Aorta (tissue), 5 donors: ENCODE measurements around the gene SCFD2. TPM values are rescaled to one million over a fixed set of nuclear protein-coding genes. Genes with fewer than 3 reads are reported as not detected.

Experiments used
- ATAC-seq: fragments of 200-7000 bp; cut with Tn5 transposase; one replicate; pipeline ENCODE4 v1.9.1; 2022; ENCODE audit warnings: moderate library complexity; ENCODE audit not compliant: low FRiP score
- DNase-seq, 2 donors: peaks; one replicate each; pipeline ENCODE4 v3.0.0-alpha.2; 2020
- H3K27ac ChIP-seq, 2 donors: one replicate each; pipeline ENCODE4 v1.5.1; 2013; ENCODE audit warnings: low read length in 2 of 2, mild to moderate bottlenecking in 2 of 2, moderate library complexity in 2 of 2, control low read depth in 1 of 2, inconsistent platforms in 1 of 2, low read depth in 1 of 2
- H3K27me3 ChIP-seq, 2 donors: one replicate each; pipeline ENCODE4 v1.6.1; 2013; ENCODE audit warnings: control low read depth in 1 of 2, low read length in 1 of 2, mild to moderate bottlenecking in 1 of 2, moderate library complexity in 1 of 2; ENCODE audit not compliant: insufficient read depth in 2 of 2, control insufficient read depth in 1 of 2
- H3K36me3 ChIP-seq, 2 donors: one replicate each; pipeline ENCODE4 v1.6.1; 2013; ENCODE audit warnings: control low read depth in 1 of 2, low read length in 1 of 2, mild to moderate bottlenecking in 1 of 2; ENCODE audit not compliant: insufficient read depth in 2 of 2, control insufficient read depth in 1 of 2
- H3K4me1 ChIP-seq, 2 donors: one replicate each; pipeline ENCODE4 v1.6.1; 2013; ENCODE audit warnings: low read length in 2 of 2, control low read depth in 1 of 2, mild to moderate bottlenecking in 1 of 2, moderate library complexity in 1 of 2; ENCODE audit not compliant: insufficient read depth in 2 of 2, control insufficient read depth in 1 of 2
- H3K4me3 ChIP-seq, 2 donors: one replicate each; pipeline ENCODE4 v1.5.1; 2013; ENCODE audit warnings: low read length in 2 of 2, control low read depth in 1 of 2, mild to moderate bottlenecking in 1 of 2
- H3K9me3 ChIP-seq: one replicate; pipeline ENCODE4 v1.6.1; 2013; ENCODE audit warnings: mild to moderate bottlenecking, low read length; ENCODE audit not compliant: control insufficient read depth
- WGBS, 2 donors: extraction: QIAGEN DNeasy Blood & Tissue Kit; methylation state at CpG; one replicate each; pipeline ENCODE4 v1.1.7; 2013; 5-methylcytosine and 5-hydroxymethylcytosine counted together
- intact Hi-C, 2 donors: fragments of 100-400 bp; cut with DNase I; formaldehyde crosslinking; loops; one replicate each; pipeline versions ENCODE4 v1.14.2 to v1.15.0; 2022
- polyA plus RNA-seq, 2 donors: library from polyadenylated mRNA; stranded (reverse); fragments of 200-250 nt; gene quantifications; one replicate each; pipeline ENCODE4 v1.2.3, GENCODE V29; 2013
- total RNA-seq, 2 donors: library from RNA; stranded (reverse); fragmentation: NEBNext Ultra II Directional; extraction: Animal tissue kit (Norgen Biotek cat#: 25700); gene quantifications; one replicate each; pipeline ENCODE4 v1.2.1, GENCODE V29; 2021
- donor health status: healthy with polysubstance abuse.
- donor health status: Bipolar disorder and iron deficiency.
- donor health status: DM: no; HTN: no; CAD: no.
- donor health status: DM: no; HTN: no; CAD: no.
- donor health status: DM: yes; HTN: yes; CAD: no.

Gene SCFD2
- total and polyA plus RNA-seq, 4 donors, result 3.5 to 19.2 (median 10.3) TPM

- H3K4me3 ChIP-seq, result no peak overlapping the region
- H3K27me3 ChIP-seq, result no peaks in the 10 kb centered on the region
- no peaks in the 10 kb centered on the region for H3K9me3 ChIP-seq
- intact Hi-C loops, result no loop called here
- H3K4me1 ChIP-seq, result no peaks in the 10 kb centered on the region
- DNase-seq (no peak), ATAC-seq (no peak)
- H3K36me3 ChIP-seq, result no peaks in the 10 kb centered on the region
- H3K27ac ChIP-seq, result no peak overlapping the region
- WGBS, 2 donors, result 64 to 71% methylated on average over 1 of the region's 1 CpG
These were observed 386.8 kb downstream of the SCFD2 start for GRCh38 chr4:52979020-52979419.

- Histone ChIP-seq H3K27me3 (no peaks in the 10 kb centered on the region), H3K27ac (no peak overlapping the region), H3K9me3 (no peaks in the 10 kb centered on the region), H3K4me3 (no peak overlapping the region), H3K4me1 (no peaks in the 10 kb centered on the region), H3K36me3 (no peaks in the 10 kb centered on the region)
- ATAC-seq, result no peak
- intact Hi-C loops, result no loop called here
- 71 to 79% methylated on average over 1 of the region's 1 CpG for WGBS, 2 donors
- no peak for DNase-seq
These were observed 388.6 kb downstream of the SCFD2 start for GRCh38 chr4:52977252-52977651.

- 86 to 90% methylated on average over 4 of the region's 4 CpGs for WGBS, 2 donors
- no peaks in the 10 kb centered on the region for H3K27me3 ChIP-seq
- ATAC-seq, result no peak
- H3K9me3 ChIP-seq, result no peaks in the 10 kb centered on the region
- no peaks in the 10 kb centered on the region for H3K36me3 ChIP-seq
- DNase-seq, result no peak
- no peak overlapping the region for H3K4me3 ChIP-seq
- intact Hi-C loops, result no loop called here
- H3K27ac ChIP-seq, result no peak overlapping the region
- H3K4me1 ChIP-seq, result no peaks in the 10 kb centered on the region
These were observed 389.2 kb downstream of the SCFD2 start for GRCh38 chr4:52976523-52977230.

- peaks cover 5% of the 10 kb centered on the region for H3K9me3 ChIP-seq
- H3K4me3 ChIP-seq, result no peak overlapping the region
- intact Hi-C loops, result no loop called here
- no peaks in the 10 kb centered on the region for H3K36me3 ChIP-seq
- no peak overlapping the region for H3K27ac ChIP-seq
- WGBS, 2 donors, result 93 to 96% methylated on average over 3 of the region's 3 CpGs
- no peak for ATAC-seq
- no peaks in the 10 kb centered on the region for H3K4me1 ChIP-seq
- no peak for DNase-seq
- H3K27me3 ChIP-seq, result no peaks in the 10 kb centered on the region
These were observed 397.2 kb downstream of the SCFD2 start for GRCh38 chr4:52968691-52969090.

- WGBS, 2 donors, result 86 to 98% methylated on average over 5 of the region's 5 CpGs
- no peaks in the 10 kb centered on the region for H3K4me1 ChIP-seq
- no peak overlapping the region for H3K4me3 ChIP-seq
- DNase-seq, result no peak
- H3K27ac ChIP-seq, result no peak overlapping the region
- no peak for ATAC-seq
- intact Hi-C loops, result no loop called here
- H3K9me3 ChIP-seq, result peaks cover 5% of the 10 kb centered on the region
- H3K36me3 ChIP-seq, result no peaks in the 10 kb centered on the region
- H3K27me3 ChIP-seq, result no peaks in the 10 kb centered on the region
These were observed 397.6 kb downstream of the SCFD2 start for GRCh38 chr4:52968241-52968640.

- H3K9me3 ChIP-seq, result peaks cover 5% of the 10 kb centered on the region
- no peak overlapping the region for H3K27ac ChIP-seq
- intact Hi-C loops, result no loop called here
- no peak overlapping the region for H3K4me3 ChIP-seq
- H3K4me1 ChIP-seq, result no peaks in the 10 kb centered on the region
- ATAC-seq (no peak), DNase-seq (no peak)
- H3K27me3 ChIP-seq, result no peaks in the 10 kb centered on the region
- no peaks in the 10 kb centered on the region for H3K36me3 ChIP-seq
These were observed 399.1 kb downstream of the SCFD2 start for GRCh38 chr4:52966781-52967180.

GRCh38 chr4:52966172-52966571 is 399.7 kb downstream of the SCFD2 start:
- intact Hi-C loops, result no loop called here
- WGBS, 2 donors, result 98% methylated on average over 5 of the region's 5 CpGs

GRCh38 chr4:52964561-52965101 is 401.2 kb downstream of the SCFD2 start:
- Histone ChIP-seq H3K27ac (no peak overlapping the region), H3K27me3 (no peaks in the 10 kb centered on the region), H3K4me3 (no peak overlapping the region), H3K9me3 (peaks cover 3% of the 10 kb centered on the region), H3K36me3 (no peaks in the 10 kb centered on the region), H3K4me1 (no peaks in the 10 kb centered on the region)
- DNase-seq, result no peak
- no peak for ATAC-seq
- intact Hi-C loops, result no loop called here
- 92 to 98% methylated on average over 4 of the region's 4 CpGs for WGBS, 2 donors

More at GRCh38 chr4:52966172-52966571, 399.7 kb downstream of the SCFD2 start:
- H3K9me3 ChIP-seq, result peaks cover 5% of the 10 kb centered on the region
- no peak overlapping the region for H3K27ac ChIP-seq
- no peak overlapping the region for H3K4me3 ChIP-seq
- H3K27me3 ChIP-seq, result no peaks in the 10 kb centered on the region
- no peaks in the 10 kb centered on the region for H3K4me1 ChIP-seq
- H3K36me3 ChIP-seq, result no peaks in the 10 kb centered on the region
- no peak for DNase-seq
- no peak for ATAC-seq

GRCh38 chr4:52964011-52964410 is 401.9 kb downstream of the SCFD2 start:
- no peaks in the 10 kb centered on the region for H3K36me3 ChIP-seq
- H3K9me3 ChIP-seq, result no peaks in the 10 kb centered on the region
- intact Hi-C loops, result no loop called here
- H3K27me3 ChIP-seq, result no peaks in the 10 kb centered on the region
- no peak overlapping the region for H3K4me3 ChIP-seq
- H3K4me1 ChIP-seq, result no peaks in the 10 kb centered on the region
- H3K27ac ChIP-seq, result no peak overlapping the region
- ATAC-seq (no peak), DNase-seq (no peak)
